ENCODE measurements around the gene NXNL1. TPM values are rescaled to one million over a fixed set of nuclear protein-coding genes. Genes with fewer than 3 reads are reported as not detected.

Gene NXNL1
- total RNA-seq, 2 donors from 2014 or later: not detected

- intact Hi-C loops (cut with DNase I): loop anchor here (5.0 kb wide), 1 partner anchor 41 kb away; the partner anchor contains the start of gene PGLS
- Histone ChIP-seq H3K9me3 (no peaks in the 10 kb centered on the region), H3K4me3 (peak overlapping the region; percentile 86 to 90), H3K36me3 (no peaks in the 10 kb centered on the region), H3K27me3 (replicated peaks; ENCODE audit: insufficient read depth) (no peaks in the 10 kb centered on the region), H3K27ac (peak overlapping the region in 1 of 2 donors; percentile 97), H3K4me1 (replicated peaks) (peaks cover 8% of the 10 kb centered on the region)
- 42% methylated on average over 12 of the region's 12 CpGs for WGBS
- TF ChIP-seq CTCF (IDR thresholded peaks at IDR 0.05): no peak
- no peak for TF ChIP-seq POLR2AphosphoS5 (IDR thresholded peaks at IDR 0.05)
- TF ChIP-seq POLR2A (IDR thresholded peaks at IDR 0.05): no peak
- peak; percentile 18 for DNase-seq (ENCODE audit: low spot score)
These were observed 10.8 kb upstream of the NXNL1 start for GRCh38 chr19:17471410-17472125.

- Histone ChIP-seq H3K9me3 (no peaks in the 10 kb centered on the region), H3K36me3 (no peaks in the 10 kb centered on the region), H3K27me3 (replicated peaks; ENCODE audit: insufficient read depth) (no peaks in the 10 kb centered on the region), H3K4me3 (peak within 1 kb of the TSS; percentile 86 to 90), H3K27ac (peak within 1 kb of the TSS; percentile 91 to 97), H3K4me1 (replicated peaks) (peaks cover 6% of the 10 kb centered on the region)
- TF ChIP-seq POLR2A (IDR thresholded peaks at IDR 0.05) (peak; percentile 81), POLR2AphosphoS5 (IDR thresholded peaks at IDR 0.05) (peak; percentile 87), CTCF (IDR thresholded peaks at IDR 0.05) (no peak)
- WGBS: under 1% methylated on average over 39 of the region's 67 CpGs
- DNase-seq (ENCODE audit: low spot score): peak; percentile 99
- intact Hi-C loops (cut with DNase I): loop anchor here (5.0 kb wide), 1 partner anchor 42 kb away; the partner anchor contains the start of gene PGLS
These were observed 9.5 kb upstream of the NXNL1 start, which contains the start of gene SLC27A1 for GRCh38 chr19:17470068-17470841. TSS of gene SLC27A1 (plus strand) at chr19:17470524. CDS start at chr19:17470541, 17 bp downstream.

GRCh38 chr19:17469481-17470067, 8.8 kb upstream of the NXNL1 start:
- 1% methylated on average over 28 of the region's 31 CpGs for WGBS

GRCh38 chr19:17469092-17469480, 8.4 kb upstream of the NXNL1 start:
- Histone ChIP-seq H3K27ac (peak overlapping the region; percentile 91 to 97), H3K4me3 (peak overlapping the region; percentile 86 to 90), H3K4me1 (replicated peaks) (peaks cover 3% of the 10 kb centered on the region), H3K9me3 (no peaks in the 10 kb centered on the region), H3K36me3 (no peaks in the 10 kb centered on the region), H3K27me3 (replicated peaks; ENCODE audit: insufficient read depth) (no peaks in the 10 kb centered on the region)
- intact Hi-C loops (cut with DNase I): loop anchor here (2.0 to 5.0 kb wide), 2 partner anchors 46 to 122 kb away; no protein-coding TSS in a partner anchor
- no peak for DNase-seq (ENCODE audit: low spot score)
- under 1% methylated on average over 18 of the region's 19 CpGs for WGBS
- TF ChIP-seq CTCF (IDR thresholded peaks at IDR 0.05) (no peak), POLR2A (IDR thresholded peaks at IDR 0.05) (no peak), POLR2AphosphoS5 (IDR thresholded peaks at IDR 0.05) (no peak)

More at GRCh38 chr19:17469481-17470067, 8.8 kb upstream of the NXNL1 start:
- Histone ChIP-seq H3K4me3 (peak overlapping the region; percentile 86 to 90), H3K4me1 (replicated peaks) (peaks cover 3% of the 10 kb centered on the region), H3K9me3 (no peaks in the 10 kb centered on the region), H3K27ac (peak overlapping the region; percentile 91 to 97), H3K27me3 (replicated peaks; ENCODE audit: insufficient read depth) (no peaks in the 10 kb centered on the region), H3K36me3 (no peaks in the 10 kb centered on the region)
- DNase-seq (ENCODE audit: low spot score): peak; percentile 98
- intact Hi-C loops (cut with DNase I): loop anchor here (2.0 to 5.0 kb wide), 3 partner anchors 43 to 122 kb away; partner anchors contain the start of gene PGLS
- peak; percentile 76 for TF ChIP-seq POLR2AphosphoS5 (IDR thresholded peaks at IDR 0.05)
- TF ChIP-seq POLR2A (IDR thresholded peaks at IDR 0.05): peak; percentile 56
- TF ChIP-seq CTCF (IDR thresholded peaks at IDR 0.05): peak in 1 of 4 experiments; percentile 17
